ENCODE results near the gene CLIP2. TPM values are rescaled to one million over a fixed set of nuclear protein-coding genes. Genes with fewer than 3 reads are reported as not detected.
"Not testable (repeated sequence)": the region's sequence is repeated elsewhere in the genome, so short reads cannot be mapped to it uniquely, and the experiment has no call there.

The CLIP2 gene
- total RNA-seq, 2 experiments from 2014 or later: 0.72 to 0.89 TPM

- H3K4me3 Mint-ChIP-seq: no peak overlapping the region
- no peaks in the 10 kb centered on the region for H3K36me3 Mint-ChIP-seq (ENCODE audit: low read depth)
- ChIA-PET POLR2A (no interaction called here), CTCF (interaction anchor here (0.5 kb wide), 1 partner anchor 88 kb away, joined by 3 read pairs; no protein-coding TSS in a partner anchor)
- H3K9me3 Mint-ChIP-seq: no peaks in the 10 kb centered on the region
- H3K4me1 Mint-ChIP-seq: no peaks in the 10 kb centered on the region
- H3K27ac Mint-ChIP-seq: no peak overlapping the region
- no peak for DNase-seq
- no peaks in the 10 kb centered on the region for H3K27me3 Mint-ChIP-seq
Measured at GRCh38 chr7:74376256-74377036, 87.2 kb downstream of the CLIP2 start.

GRCh38 chr7:74379938-74380337, 90.7 kb downstream of the CLIP2 start:
- no peak overlapping the region for H3K27ac Mint-ChIP-seq
- H3K27me3 Mint-ChIP-seq: no peaks in the 10 kb centered on the region
- H3K36me3 Mint-ChIP-seq (ENCODE audit: low read depth): no peaks in the 10 kb centered on the region
- no peak overlapping the region for H3K4me3 Mint-ChIP-seq
- no peaks in the 10 kb centered on the region for H3K4me1 Mint-ChIP-seq
- DNase-seq: no peak
- no peaks in the 10 kb centered on the region for H3K9me3 Mint-ChIP-seq
- ChIA-PET CTCF (interaction anchor here (1.9 kb wide), 1 partner anchor 10 kb away, joined by 4 read pairs; no protein-coding TSS in a partner anchor), POLR2A (no interaction called here)

- Mint-ChIP-seq H3K9me3 (no peaks in the 10 kb centered on the region), H3K27me3 (no peaks in the 10 kb centered on the region), H3K4me1 (no peaks in the 10 kb centered on the region), H3K36me3 (ENCODE audit: low read depth) (no peaks in the 10 kb centered on the region), H3K4me3 (no peak overlapping the region), H3K27ac (no peak overlapping the region)
- CTCF ChIA-PET: interaction anchor here (1.9 kb wide), 1 partner anchor 9 kb away, joined by 4 read pairs; no protein-coding TSS in a partner anchor
- no peak for DNase-seq
- POLR2A ChIA-PET: no interaction called here
Measured at GRCh38 chr7:74380720-74381119, 91.5 kb downstream of the CLIP2 start.

GRCh38 chr7:74384086-74384485, 94.9 kb downstream of the CLIP2 start:
- CTCF ChIA-PET; H3K27ac Mint-ChIP-seq; H3K4me3 Mint-ChIP-seq; H3K9me3 Mint-ChIP-seq; H3K36me3 Mint-ChIP-seq (ENCODE audit: low read depth); DNase-seq; H3K4me1 Mint-ChIP-seq; H3K27me3 Mint-ChIP-seq; POLR2A ChIA-PET: not testable (repeated sequence)

GRCh38 chr7:74384854-74385253, 95.6 kb downstream of the CLIP2 start:
- H3K27ac Mint-ChIP-seq; H3K4me3 Mint-ChIP-seq; POLR2A ChIA-PET; H3K36me3 Mint-ChIP-seq (ENCODE audit: low read depth); DNase-seq; H3K9me3 Mint-ChIP-seq; H3K4me1 Mint-ChIP-seq; H3K27me3 Mint-ChIP-seq: not testable (repeated sequence)
- CTCF ChIA-PET: interaction anchor here (1.6 kb wide), 1 partner anchor 16 kb away, joined by 5 read pairs; no protein-coding TSS in a partner anchor

- Mint-ChIP-seq H3K4me3 (no peak overlapping the region), H3K27me3 (no peaks in the 10 kb centered on the region), H3K27ac (no peak overlapping the region), H3K9me3 (no peaks in the 10 kb centered on the region), H3K4me1 (no peaks in the 10 kb centered on the region), H3K36me3 (ENCODE audit: low read depth) (no peaks in the 10 kb centered on the region)
- no peak for DNase-seq
- CTCF ChIA-PET: interaction anchor here (1.5 kb wide), 1 partner anchor 181 kb away, joined by 5 read pairs; no protein-coding TSS in a partner anchor
- POLR2A ChIA-PET: no interaction called here
Measured at GRCh38 chr7:74387606-74388005, 98.4 kb downstream of the CLIP2 start.

GRCh38 chr7:74388880-74389415, 99.7 kb downstream of the CLIP2 start:
- Mint-ChIP-seq H3K27me3 (no peaks in the 10 kb centered on the region), H3K9me3 (no peaks in the 10 kb centered on the region), H3K27ac (no peak overlapping the region), H3K4me1 (peaks cover 2% of the 10 kb centered on the region), H3K4me3 (no peak overlapping the region), H3K36me3 (ENCODE audit: low read depth) (no peaks in the 10 kb centered on the region)
- ChIA-PET CTCF (interaction anchor here (0.6 to 0.7 kb wide), 2 partner anchors 12 to 1550 kb away, joined by 3 read pairs; no protein-coding TSS in a partner anchor), POLR2A (no interaction called here)
- no peak for DNase-seq

GRCh38 chr7:74393722-74394121, 104.5 kb downstream of the CLIP2 start:
- H3K27me3 Mint-ChIP-seq; H3K27ac Mint-ChIP-seq; POLR2A ChIA-PET; H3K4me1 Mint-ChIP-seq; H3K4me3 Mint-ChIP-seq; DNase-seq; H3K9me3 Mint-ChIP-seq; H3K36me3 Mint-ChIP-seq (ENCODE audit: low read depth): not testable (repeated sequence)
- CTCF ChIA-PET: interaction anchor here (2.4 kb wide), 1 partner anchor 187 kb away, joined by 11 read pairs; no protein-coding TSS in a partner anchor

- not testable (repeated sequence) for H3K27ac Mint-ChIP-seq, H3K4me3 Mint-ChIP-seq
Measured at GRCh38 chr7:74394601-74395000, 105.4 kb downstream of the CLIP2 start.

GRCh38 chr7:74395745-74396311, 106.6 kb downstream of the CLIP2 start:
- Mint-ChIP-seq H3K4me1 (peaks cover 2% of the 10 kb centered on the region), H3K4me3 (no peak overlapping the region), H3K36me3 (ENCODE audit: low read depth) (no peaks in the 10 kb centered on the region), H3K27me3 (no peaks in the 10 kb centered on the region), H3K9me3 (no peaks in the 10 kb centered on the region), H3K27ac (no peak overlapping the region)
- DNase-seq: no peak
- POLR2A ChIA-PET: no interaction called here
- CTCF ChIA-PET: interaction anchor here (0.6 to 1.7 kb wide), 2 partner anchors 29 to 190 kb away, joined by 3 to 4 read pairs; no protein-coding TSS in a partner anchor

More at GRCh38 chr7:74394601-74395000, 105.4 kb downstream of the CLIP2 start:
- POLR2A ChIA-PET; H3K36me3 Mint-ChIP-seq (ENCODE audit: low read depth); H3K27me3 Mint-ChIP-seq; DNase-seq; H3K4me1 Mint-ChIP-seq; H3K9me3 Mint-ChIP-seq: not testable (repeated sequence)
- CTCF ChIA-PET: interaction anchor here (1.7 kb wide), 1 partner anchor 188 kb away, joined by 4 read pairs; no protein-coding TSS in a partner anchor

GRCh38 chr7:74396993-74397392, 107.8 kb downstream of the CLIP2 start:
- DNase-seq: no peak
- no peak overlapping the region for H3K4me3 Mint-ChIP-seq

GRCh38 chr7:74398426-74398825, 109.2 kb downstream of the CLIP2 start:
- H3K36me3 Mint-ChIP-seq (ENCODE audit: low read depth): no peaks in the 10 kb centered on the region
- H3K4me3 Mint-ChIP-seq: no peak overlapping the region
- H3K9me3 Mint-ChIP-seq: no peaks in the 10 kb centered on the region
- H3K4me1 Mint-ChIP-seq: peaks cover 2% of the 10 kb centered on the region
- H3K27me3 Mint-ChIP-seq: no peaks in the 10 kb centered on the region
- no peak overlapping the region for H3K27ac Mint-ChIP-seq
- CTCF ChIA-PET: interaction anchor here (3.5 kb wide), 1 partner anchor 191 kb away, joined by 32 read pairs; no protein-coding TSS in a partner anchor
- no peak for DNase-seq
- POLR2A ChIA-PET: no interaction called here

More at GRCh38 chr7:74396993-74397392, 107.8 kb downstream of the CLIP2 start:
- no peak overlapping the region for H3K27ac Mint-ChIP-seq
- CTCF ChIA-PET: no interaction called here
- H3K9me3 Mint-ChIP-seq: no peaks in the 10 kb centered on the region
- peaks cover 2% of the 10 kb centered on the region for H3K4me1 Mint-ChIP-seq
- POLR2A ChIA-PET: no interaction called here
- H3K36me3 Mint-ChIP-seq (ENCODE audit: low read depth): no peaks in the 10 kb centered on the region
- H3K27me3 Mint-ChIP-seq: no peaks in the 10 kb centered on the region

- H3K36me3 Mint-ChIP-seq (ENCODE audit: low read depth): no peaks in the 10 kb centered on the region
- no peaks in the 10 kb centered on the region for H3K9me3 Mint-ChIP-seq
- H3K4me1 Mint-ChIP-seq: no peaks in the 10 kb centered on the region
- no peak for DNase-seq
- ChIA-PET POLR2A (no interaction called here), CTCF (interaction anchor here (3.5 kb wide), 1 partner anchor 192 kb away, joined by 32 read pairs; no protein-coding TSS in a partner anchor)
- no peak overlapping the region for H3K27ac Mint-ChIP-seq
- H3K27me3 Mint-ChIP-seq: no peaks in the 10 kb centered on the region
- no peak overlapping the region for H3K4me3 Mint-ChIP-seq
Measured at GRCh38 chr7:74399006-74399405, 109.8 kb downstream of the CLIP2 start.
